SU-DHL-6 (cell line): ENCODE measurements around the gene CHST14.

Source experiments
- EZH2phosphoT487 ChIP-seq: fragments of 200-600 bp; sonication (generic), shearing (Covaris generic); conservative IDR thresholded peaks from 2 replicates; pipeline ENCODE4 v1.6.1; 2018; ENCODE audit warnings: mild to moderate bottlenecking, antibody characterized with exemption, low read length, moderate library complexity, mixed read lengths
- TF ChIP-seq, protein P1 (sequence below): fragments of 200-600 bp; sonication (generic); IDR thresholded peaks from one replicate; pipeline ENCODE4 v1.5.1; 2017; ENCODE audit warnings: antibody characterized with exemption, mild to moderate bottlenecking, low read length, moderate library complexity; ENCODE audit not compliant: insufficient read depth, poor library complexity, severe bottlenecking

GRCh38 chr15:40495516-40495915, 24.7 kb downstream of the CHST14 start:
- TF ChIP-seq, protein P1, sequence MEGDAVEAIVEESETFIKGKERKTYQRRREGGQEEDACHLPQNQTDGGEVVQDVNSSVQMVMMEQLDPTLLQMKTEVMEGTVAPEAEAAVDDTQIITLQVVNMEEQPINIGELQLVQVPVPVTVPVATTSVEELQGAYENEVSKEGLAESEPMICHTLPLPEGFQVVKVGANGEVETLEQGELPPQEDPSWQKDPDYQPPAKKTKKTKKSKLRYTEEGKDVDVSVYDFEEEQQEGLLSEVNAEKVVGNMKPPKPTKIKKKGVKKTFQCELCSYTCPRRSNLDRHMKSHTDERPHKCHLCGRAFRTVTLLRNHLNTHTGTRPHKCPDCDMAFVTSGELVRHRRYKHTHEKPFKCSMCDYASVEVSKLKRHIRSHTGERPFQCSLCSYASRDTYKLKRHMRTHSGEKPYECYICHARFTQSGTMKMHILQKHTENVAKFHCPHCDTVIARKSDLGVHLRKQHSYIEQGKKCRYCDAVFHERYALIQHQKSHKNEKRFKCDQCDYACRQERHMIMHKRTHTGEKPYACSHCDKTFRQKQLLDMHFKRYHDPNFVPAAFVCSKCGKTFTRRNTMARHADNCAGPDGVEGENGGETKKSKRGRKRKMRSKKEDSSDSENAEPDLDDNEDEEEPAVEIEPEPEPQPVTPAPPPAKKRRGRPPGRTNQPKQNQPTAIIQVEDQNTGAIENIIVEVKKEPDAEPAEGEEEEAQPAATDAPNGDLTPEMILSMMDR, result no peak
- TF ChIP-seq EZH2phosphoT487, result no peak
